HFFc6 (cell line): Measurements from ENCODE around the gene KRTAP9-2. TPM values are rescaled to one million over a fixed set of nuclear protein-coding genes. Genes with fewer than 3 reads are reported as not detected.
A peak's percentile ranks its signal among the peaks of the same experiment; 100 is the strongest.
"Not testable (repeated sequence)": the region's sequence is repeated elsewhere in the genome, so short reads cannot be mapped to it uniquely, and the experiment has no call there.

Experiments used
- DNase-seq: peaks from one replicate; pipeline ENCODE4 v3.0.0-alpha.2; 2018
- H3K27ac Mint-ChIP-seq: 2 replicates; pipeline ENCODE4 v1.8.0; 2020; ENCODE audit warnings: mild to moderate bottlenecking, mixed read lengths
- H3K27me3 Mint-ChIP-seq: 2 replicates; pipeline ENCODE4 v1.8.0; 2021; ENCODE audit warnings: mild to moderate bottlenecking, moderate library complexity, mixed read lengths; ENCODE audit not compliant: insufficient read depth
- H3K36me3 Mint-ChIP-seq: 2 replicates; pipeline ENCODE4 v1.8.0; 2021; ENCODE audit warnings: low read depth, mixed read lengths
- H3K4me1 Mint-ChIP-seq: 2 replicates; pipeline ENCODE4 v1.8.0; 2020; ENCODE audit warnings: low read depth, mixed read lengths
- H3K4me3 Mint-ChIP-seq: 2 replicates; pipeline ENCODE4 v1.8.0; 2020; ENCODE audit warnings: mild to moderate bottlenecking, moderate library complexity, mixed read lengths
- H3K9me3 Mint-ChIP-seq: 2 replicates; pipeline ENCODE4 v1.8.0; 2020; ENCODE audit warnings: mild to moderate bottlenecking, mixed read lengths
- long read RNA-seq: library from polyadenylated mRNA; unstranded; transcript quantifications from one replicate; pipeline ENCODE4 v2.0.0, GENCODE V29; 2019
- total RNA-seq, 6 experiments: library from RNA; stranded (reverse); fragmentation: NEBNext Ultra II Directional; extraction: Animal tissue kit (Norgen Biotek cat#: 25700); gene quantifications; 2 replicates in 1 of 6; 3 replicates in 5 of 6; pipeline ENCODE4 v1.2.3, GENCODE V29; 2021
- TF ChIP-seq, protein P1 (sequence below): fragments of 200-600 bp; sonication (generic); IDR thresholded peaks from 2 replicates; pipeline ENCODE4 v1.5.0; 2021; ENCODE audit warnings: antibody characterized with exemption, mild to moderate bottlenecking

The KRTAP9-2 gene
- not detected for total RNA-seq
- long read RNA-seq, result 0 reads

- not testable (repeated sequence) for H3K4me1 Mint-ChIP-seq, DNase-seq, H3K27me3 Mint-ChIP-seq, H3K36me3 Mint-ChIP-seq, H3K9me3 Mint-ChIP-seq, H3K27ac Mint-ChIP-seq, H3K4me3 Mint-ChIP-seq
Measured at GRCh38 chr17:41226598-41227095, at the start of gene KRTAP9-2. KRTAP9-2 (plus strand) TSS chr17:41226648; CDS start chr17:41226655, 7 bp downstream.

- Mint-ChIP-seq H3K27ac (no peak overlapping the region), H3K9me3 (no peaks in the 10 kb centered on the region), H3K4me3 (no peak overlapping the region), H3K4me1 (peaks cover 34% of the 10 kb centered on the region), H3K27me3 (peaks cover 1% of the 10 kb centered on the region; the same call in 1 of the 2 replicates), H3K36me3 (no peaks in the 10 kb centered on the region)
- DNase-seq, result no peak
- TF ChIP-seq, protein P1, sequence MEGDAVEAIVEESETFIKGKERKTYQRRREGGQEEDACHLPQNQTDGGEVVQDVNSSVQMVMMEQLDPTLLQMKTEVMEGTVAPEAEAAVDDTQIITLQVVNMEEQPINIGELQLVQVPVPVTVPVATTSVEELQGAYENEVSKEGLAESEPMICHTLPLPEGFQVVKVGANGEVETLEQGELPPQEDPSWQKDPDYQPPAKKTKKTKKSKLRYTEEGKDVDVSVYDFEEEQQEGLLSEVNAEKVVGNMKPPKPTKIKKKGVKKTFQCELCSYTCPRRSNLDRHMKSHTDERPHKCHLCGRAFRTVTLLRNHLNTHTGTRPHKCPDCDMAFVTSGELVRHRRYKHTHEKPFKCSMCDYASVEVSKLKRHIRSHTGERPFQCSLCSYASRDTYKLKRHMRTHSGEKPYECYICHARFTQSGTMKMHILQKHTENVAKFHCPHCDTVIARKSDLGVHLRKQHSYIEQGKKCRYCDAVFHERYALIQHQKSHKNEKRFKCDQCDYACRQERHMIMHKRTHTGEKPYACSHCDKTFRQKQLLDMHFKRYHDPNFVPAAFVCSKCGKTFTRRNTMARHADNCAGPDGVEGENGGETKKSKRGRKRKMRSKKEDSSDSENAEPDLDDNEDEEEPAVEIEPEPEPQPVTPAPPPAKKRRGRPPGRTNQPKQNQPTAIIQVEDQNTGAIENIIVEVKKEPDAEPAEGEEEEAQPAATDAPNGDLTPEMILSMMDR, result no peak
Measured at GRCh38 chr17:41176744-41177387, 49.6 kb upstream of the KRTAP9-2 start.

DNA sequence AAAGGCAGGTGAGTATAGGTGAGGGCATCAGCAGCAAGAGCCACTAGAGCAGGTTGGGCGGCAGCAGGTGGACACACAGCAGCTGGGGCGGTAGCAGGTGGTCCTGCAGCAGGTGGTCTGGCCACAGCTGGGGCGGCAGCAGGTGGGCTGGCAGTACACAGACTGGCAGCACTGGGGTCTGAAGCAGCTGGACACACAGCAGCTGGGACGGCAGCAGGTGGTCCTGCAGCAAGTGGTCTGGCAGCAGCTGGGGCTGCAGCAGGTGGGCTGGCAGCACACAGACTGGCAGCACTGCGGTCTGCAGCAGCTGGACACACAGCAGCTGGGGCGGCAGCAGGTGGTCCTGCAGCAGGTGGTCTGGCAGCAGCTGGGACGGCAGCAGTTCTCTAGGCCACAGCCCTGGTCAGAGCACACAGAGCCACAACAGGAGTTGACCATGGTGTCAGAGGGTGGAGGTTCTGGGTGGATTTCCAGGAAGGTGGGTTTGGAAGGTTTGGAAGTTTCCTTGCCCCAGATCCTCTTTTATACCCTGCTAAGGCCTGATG lies 48.6 kb upstream of the KRTAP9-2 start, which contains the start of gene KRTAP4-2:
Gene KRTAP4-2, minus strand, starts transcription at position 495 of the 545 bp plus-strand sequence. Its CDS starts 57 bp downstream, at position 438.
- H3K27me3 Mint-ChIP-seq, result peaks cover 1% of the 10 kb centered on the region; the same call in 1 of the 2 replicates

DNA sequence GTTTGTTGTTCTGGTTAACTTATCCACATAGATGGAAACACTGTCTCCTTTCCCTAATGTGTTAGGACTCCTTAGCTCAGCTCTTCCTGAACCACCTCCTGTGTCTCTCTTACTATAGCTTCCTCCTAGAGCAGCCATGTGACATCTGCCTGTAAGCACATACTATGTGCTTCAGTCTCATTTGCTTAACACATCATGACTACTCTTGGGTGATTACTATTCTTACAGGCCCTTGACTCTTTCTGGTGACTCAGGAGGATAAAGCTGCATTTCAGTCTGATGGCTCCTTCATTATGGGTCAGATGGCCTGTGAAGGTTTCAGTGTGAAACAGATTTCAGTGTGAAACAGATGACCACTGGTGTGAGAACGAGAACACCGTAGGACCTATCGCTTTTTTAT lies 48.1 kb upstream of the KRTAP9-2 start:
- peak; percentile 53 for DNase-seq

More for the DNA sequence above, 48.6 kb upstream of the KRTAP9-2 start, which contains the start of gene KRTAP4-2:
- H3K9me3 Mint-ChIP-seq, result no peaks in the 10 kb centered on the region
- no peak for DNase-seq
- no peak within 1 kb of the TSS for H3K4me3 Mint-ChIP-seq
- TF ChIP-seq, protein P1, result no peak
- peaks cover 30% of the 10 kb centered on the region for H3K4me1 Mint-ChIP-seq
- H3K27ac Mint-ChIP-seq, result peak within 1 kb of the TSS; percentile 68
- H3K36me3 Mint-ChIP-seq, result no peaks in the 10 kb centered on the region

GRCh38 chr17:41178843-41179616 lies 47.4 kb upstream of the KRTAP9-2 start:
- TF ChIP-seq, protein P1, result no peak
- Mint-ChIP-seq H3K27ac (peak overlapping the region; percentile 68), H3K4me3 (no peak overlapping the region), H3K27me3 (peaks cover 1% of the 10 kb centered on the region; the same call in 1 of the 2 replicates), H3K9me3 (no peaks in the 10 kb centered on the region), H3K4me1 (peaks cover 30% of the 10 kb centered on the region), H3K36me3 (no peaks in the 10 kb centered on the region)
- peak; percentile 15 for DNase-seq

More for the DNA sequence above, 48.1 kb upstream of the KRTAP9-2 start:
- Mint-ChIP-seq H3K4me1 (peaks cover 30% of the 10 kb centered on the region), H3K27me3 (peaks cover 2% of the 10 kb centered on the region; the same call in 1 of the 2 replicates), H3K27ac (peak overlapping the region; percentile 68), H3K9me3 (no peaks in the 10 kb centered on the region), H3K4me3 (no peak overlapping the region), H3K36me3 (no peaks in the 10 kb centered on the region)
- TF ChIP-seq, protein P1, result no peak
